HepG2 (cell line): ENCODE data around the gene KIAA1958. TPM values are rescaled to one million over a fixed set of nuclear protein-coding genes. Genes with fewer than 3 reads are reported as not detected.

Experiments
- AHDC1 ChIP-seq: sonication (generic); formaldehyde crosslinking; IDR thresholded peaks from 2 replicates; pipeline ENCODE4 v1.5.1; 2020; ENCODE audit warnings: mild to moderate bottlenecking, missing genetic modification reagents, borderline replicate concordance
- ARID4A ChIP-seq: sonication (generic); formaldehyde crosslinking; IDR thresholded peaks from 2 replicates; pipeline ENCODE4 v1.5.0; 2020; ENCODE audit warnings: mild to moderate bottlenecking, missing genetic modification reagents, borderline replicate concordance
- FOSL2 ChIP-seq: sonication (generic); formaldehyde crosslinking; IDR thresholded peaks from 2 replicates; pipeline ENCODE4 v1.4.0; 2020; ENCODE audit warnings: missing genetic modification reagents
- FOXO1 ChIP-seq: sonication (generic); formaldehyde crosslinking; IDR thresholded peaks from 2 replicates; pipeline ENCODE4 v1.4.0; 2020; ENCODE audit warnings: missing genetic modification reagents
- GFI1 ChIP-seq: sonication (generic); formaldehyde crosslinking; IDR thresholded peaks from 2 replicates; pipeline ENCODE4 v1.5.0; 2020; ENCODE audit warnings: missing genetic modification reagents, mild to moderate bottlenecking, borderline replicate concordance
- GTF3A ChIP-seq: sonication (generic); formaldehyde crosslinking; conservative IDR thresholded peaks from 2 replicates; pipeline ENCODE4 v1.4.0; 2020; ENCODE audit warnings: mild to moderate bottlenecking, missing genetic modification reagents
- IKZF1 ChIP-seq: fragments of 450-650 bp; IDR thresholded peaks from 2 replicates; pipeline ENCODE4 v1.7.1; 2016
- KDM2A ChIP-seq: sonication (generic); formaldehyde crosslinking; IDR thresholded peaks from 2 replicates; pipeline ENCODE4 v1.4.0; 2020; ENCODE audit warnings: low read depth, missing genetic modification reagents, borderline replicate concordance
- KLF13 ChIP-seq: sonication (generic); formaldehyde crosslinking; IDR thresholded peaks from 2 replicates; pipeline ENCODE4 v1.4.0; 2020; ENCODE audit warnings: mild to moderate bottlenecking, missing genetic modification reagents
- NR2F2 ChIP-seq: IDR thresholded peaks from 2 replicates; pipeline ENCODE4 v1.6.1; 2012; ENCODE audit warnings: low read depth, inconsistent platforms, borderline replicate concordance
- POGK ChIP-seq: sonication (generic); formaldehyde crosslinking; conservative IDR thresholded peaks from 2 replicates; pipeline ENCODE4 v1.8.0; 2022; ENCODE audit warnings: mild to moderate bottlenecking, moderate library complexity, missing genetic modification reagents
- POGZ ChIP-seq: sonication (generic); formaldehyde crosslinking; IDR thresholded peaks from 2 replicates; pipeline ENCODE4 v1.4.0; 2020; ENCODE audit warnings: mild to moderate bottlenecking, missing genetic modification reagents
- SALL1 ChIP-seq: sonication (generic); formaldehyde crosslinking; IDR thresholded peaks from 2 replicates; pipeline ENCODE4 v1.8.0; 2022; ENCODE audit warnings: mild to moderate bottlenecking, missing genetic modification reagents
- ZNF484 ChIP-seq: sonication (generic); formaldehyde crosslinking; IDR thresholded peaks from 2 replicates; pipeline ENCODE4 v1.5.1; 2020; ENCODE audit warnings: mild to moderate bottlenecking, low read depth, missing genetic modification reagents, borderline replicate concordance
- ZXDC ChIP-seq: sonication (generic); formaldehyde crosslinking; IDR thresholded peaks from 2 replicates; pipeline ENCODE4 v1.5.0; 2020; ENCODE audit warnings: mild to moderate bottlenecking, missing genetic modification reagents
- polyA plus RNA-seq, 8 experiments: library from polyadenylated mRNA; depleted of rRNA in 3 of 8; stranded (reverse) in 7 of 8; unstranded in 1 of 8; fragments of >200 nt; fragmentation: Illumina TruSeq in 4 of 8; extraction: Trizol in 4 of 8; gene quantifications; 2 replicates each; pipeline versions ENCODE4 v1.2.1 to v1.2.3, GENCODE V29; 2011 to 2016; ENCODE audit warnings: low read depth in 4 of 8, missing spikeins in 1 of 8, mixed read lengths in 1 of 8; ENCODE audit not compliant: insufficient read depth in 1 of 8
- total RNA-seq, 5 experiments: library from RNA; depleted of rRNA; stranded (reverse); fragments of >200 nt; fragmentation: Illumina TruSeq; extraction: Trizol; gene quantifications; 2 replicates each; pipeline ENCODE4 v1.2.3, GENCODE V29; 2016; ENCODE audit warnings: low read depth in 1 of 5

Gene KIAA1958
- total and polyA plus RNA-seq, 2 of the 13 experiments (the other 11 are each of a cell fraction or from before 2014, with no cell fraction given) = 8.5 to 10.3 TPM

GRCh38 chr9:112505607-112506006 lies 19.0 kb downstream of the KIAA1958 start (continued):
- TF ChIP-seq POGK (CRISPR knock-in tag) (no peak), ARID4A (CRISPR knock-in tag) (peak; percentile 33; the same call in 1 of the 2 replicates), KLF13 (CRISPR knock-in tag) (no peak), KDM2A (CRISPR knock-in tag) (no peak), NR2F2 (peak; percentile 61; the same call in 1 of the 2 replicates), GFI1 (peak; percentile 99), ZNF484 (CRISPR knock-in tag) (no peak), ZXDC (CRISPR knock-in tag) (no peak), GTF3A (CRISPR knock-in tag) (no peak), FOSL2 (CRISPR knock-in tag) (peak; percentile 23; the same call in 1 of the 2 replicates), FOXO1 (peak; percentile 81), IKZF1 (no peak), SALL1 (CRISPR knock-in tag) (peak; percentile 77), AHDC1 (CRISPR knock-in tag) (peak; percentile 17; the same call in 1 of the 2 replicates), POGZ (peak; percentile 26; the same call in 1 of the 2 replicates)
